Activated naive CD4-positive, alpha-beta T cell treated with anti-CD3 and anti-CD28 coated beads, Interleukin-2, amount 50 U/mL, for 16 hours (primary cell): ENCODE results near the gene DOCK10.

Experiments
- DNase-seq: peaks from one replicate; pipeline ENCODE4 v3.0.0-alpha.2; 2020

DOCK10 gene

DNA sequence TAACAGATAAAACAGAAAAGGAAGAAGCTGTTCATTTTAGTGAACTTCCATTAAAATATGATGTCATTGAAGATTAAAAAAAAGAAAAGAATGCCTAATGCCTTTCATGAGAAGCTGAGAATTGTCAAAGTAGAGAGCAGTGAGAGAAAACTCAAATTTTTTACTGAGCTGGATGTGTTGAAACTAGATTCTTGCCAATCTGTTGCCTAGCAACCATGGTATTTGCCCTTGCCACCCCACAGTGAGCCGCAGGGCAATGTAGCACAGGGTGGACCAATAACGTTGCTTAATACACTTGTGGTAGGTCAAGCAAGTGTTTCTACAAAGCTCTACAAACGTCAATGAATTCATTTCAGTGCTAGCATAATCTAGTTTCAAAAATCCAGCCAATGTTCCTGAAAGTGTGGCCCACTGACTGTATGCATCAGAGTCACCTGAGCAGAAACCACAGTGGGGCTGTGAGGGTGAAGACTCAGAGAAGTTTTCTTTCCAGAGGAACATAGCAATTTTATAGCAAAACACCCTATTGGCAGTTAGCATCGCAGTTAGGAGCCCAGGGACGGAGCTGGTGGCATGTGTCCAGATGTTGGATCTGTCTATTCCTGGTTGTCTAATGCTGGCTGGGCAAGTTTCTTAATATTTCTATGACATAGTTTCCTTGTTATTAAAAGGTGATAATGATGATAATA, 132.2 kb downstream of the DOCK10 start:
- DNase-seq, result no peak

GRCh38 chr2:224908818-224909217, 133.4 kb downstream of the DOCK10 start:
- no peak for DNase-seq

DNA sequence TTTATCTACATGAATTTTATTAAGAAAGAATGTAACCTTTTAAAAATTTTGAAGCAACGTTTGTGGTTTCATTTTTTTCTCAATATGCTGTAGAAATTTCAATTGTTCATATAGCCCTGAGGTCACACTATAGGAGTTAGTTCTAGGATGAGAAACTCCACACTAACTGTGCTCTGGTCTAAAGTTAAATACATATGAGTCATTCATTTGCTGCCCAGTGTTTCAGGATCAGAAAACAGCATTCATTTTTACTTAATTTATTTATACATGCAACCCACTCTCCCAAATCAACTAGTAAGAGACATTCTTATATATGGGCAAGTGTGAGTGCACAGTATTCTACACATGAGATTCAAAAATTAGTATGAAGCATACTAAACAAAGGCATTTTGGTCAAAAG, 137.9 kb downstream of the DOCK10 start:
- no peak for DNase-seq

DNA sequence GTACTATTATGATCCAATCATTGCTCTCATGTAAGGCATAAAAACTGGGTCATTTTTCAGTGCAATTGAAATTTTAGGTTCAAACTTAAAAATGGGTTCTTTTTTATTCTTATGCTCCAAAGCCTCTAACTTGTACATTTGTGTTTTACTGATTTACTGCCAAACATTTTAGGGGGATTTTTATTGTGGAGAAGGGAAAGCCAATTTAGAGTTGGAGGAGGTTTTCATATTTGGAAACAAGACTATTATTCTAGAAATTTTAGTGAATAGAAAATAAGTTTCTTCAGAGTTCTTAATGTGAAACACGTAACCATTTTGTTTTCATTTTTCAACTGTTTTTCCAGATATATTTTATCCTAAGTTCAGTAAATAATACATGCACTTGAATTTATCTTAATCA, 138.6 kb downstream of the DOCK10 start:
- DNase-seq, result no peak

GRCh38 chr2:224901121-224901676, 141.1 kb downstream of the DOCK10 start:
- DNase-seq, result no peak

DNA sequence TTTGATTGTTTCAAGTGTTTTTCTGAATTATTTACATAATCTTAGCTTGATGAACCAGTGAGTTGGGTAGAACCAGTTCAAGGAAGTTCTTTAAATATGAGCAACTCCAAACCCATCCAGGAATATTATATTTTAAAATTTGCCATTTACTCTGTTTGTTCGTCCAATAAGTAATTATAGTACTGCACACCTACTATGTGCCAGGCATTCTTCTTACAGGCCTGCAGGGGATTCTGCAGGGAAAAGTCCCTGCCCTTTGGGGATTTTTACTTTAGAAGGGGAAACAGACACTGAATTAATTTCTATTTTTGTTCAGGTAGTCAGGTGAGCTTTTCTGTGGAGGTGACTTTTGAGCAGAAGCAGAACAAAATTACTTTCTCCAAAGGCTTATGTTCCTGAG, 146.9 kb downstream of the DOCK10 start:
- DNase-seq, result no peak

DNA sequence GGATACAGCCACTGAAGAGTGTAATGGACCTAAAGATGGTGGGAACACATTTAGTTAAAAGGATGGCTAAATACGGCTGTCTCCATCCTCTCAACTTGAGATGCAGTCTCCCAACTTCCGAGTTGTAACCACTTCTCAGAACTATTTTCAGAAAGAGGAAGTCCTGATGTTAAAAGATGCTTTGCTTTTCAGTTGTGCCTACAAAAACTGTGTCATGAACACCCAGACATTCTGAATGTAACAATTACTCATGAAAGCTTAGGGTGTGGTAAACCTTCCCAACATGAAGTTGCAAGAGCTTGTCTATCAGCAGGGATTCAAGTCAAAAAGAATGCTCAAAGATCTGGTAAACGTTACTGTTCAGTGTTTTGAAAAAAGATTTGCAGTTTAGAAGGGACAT, 147.9 kb downstream of the DOCK10 start:
- no peak for DNase-seq

DNA sequence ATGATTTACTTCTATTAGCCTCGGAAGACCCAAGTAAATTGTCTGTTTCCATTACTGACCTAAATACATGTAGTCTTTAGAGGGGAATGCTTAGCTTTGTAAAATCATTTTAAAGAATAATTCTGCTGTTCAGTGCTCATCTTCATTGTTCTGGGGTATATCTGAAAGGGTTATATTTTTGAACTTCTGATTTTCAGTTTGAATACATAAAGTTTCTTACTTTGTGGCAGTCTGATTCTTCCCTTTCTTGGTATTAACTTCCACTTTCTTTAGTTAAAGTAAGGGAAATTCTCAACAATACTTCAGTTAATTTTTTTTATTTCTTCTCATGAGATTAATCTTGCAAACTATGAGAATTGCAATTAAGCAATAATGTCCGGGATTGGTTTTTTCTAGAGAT, 148.4 kb downstream of the DOCK10 start:
- no peak for DNase-seq

GRCh38 chr2:224892574-224893204, 149.6 kb downstream of the DOCK10 start:
- DNase-seq, result no peak

GRCh38 chr2:224890372-224890771, 151.9 kb downstream of the DOCK10 start:
- no peak for DNase-seq

DNA sequence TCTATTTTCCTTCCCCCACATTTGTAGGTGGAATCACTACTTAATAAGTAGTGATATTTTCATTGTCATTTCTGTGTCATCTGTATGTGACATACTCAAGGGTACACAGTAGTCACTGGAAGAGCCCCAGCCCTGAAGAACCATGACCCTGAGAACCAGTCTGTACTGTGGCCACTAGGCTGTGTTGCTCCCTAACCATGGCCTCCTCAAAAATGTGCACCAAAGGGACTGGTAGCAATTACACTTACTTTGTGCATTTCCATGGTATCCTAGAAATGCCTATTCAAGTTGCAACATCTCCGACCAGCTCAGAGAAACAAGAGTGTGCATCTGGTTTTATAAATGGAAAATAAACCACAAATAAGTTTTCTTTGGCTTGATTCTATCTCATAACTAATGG, 155.1 kb downstream of the DOCK10 start:
- DNase-seq, result no peak

DNA sequence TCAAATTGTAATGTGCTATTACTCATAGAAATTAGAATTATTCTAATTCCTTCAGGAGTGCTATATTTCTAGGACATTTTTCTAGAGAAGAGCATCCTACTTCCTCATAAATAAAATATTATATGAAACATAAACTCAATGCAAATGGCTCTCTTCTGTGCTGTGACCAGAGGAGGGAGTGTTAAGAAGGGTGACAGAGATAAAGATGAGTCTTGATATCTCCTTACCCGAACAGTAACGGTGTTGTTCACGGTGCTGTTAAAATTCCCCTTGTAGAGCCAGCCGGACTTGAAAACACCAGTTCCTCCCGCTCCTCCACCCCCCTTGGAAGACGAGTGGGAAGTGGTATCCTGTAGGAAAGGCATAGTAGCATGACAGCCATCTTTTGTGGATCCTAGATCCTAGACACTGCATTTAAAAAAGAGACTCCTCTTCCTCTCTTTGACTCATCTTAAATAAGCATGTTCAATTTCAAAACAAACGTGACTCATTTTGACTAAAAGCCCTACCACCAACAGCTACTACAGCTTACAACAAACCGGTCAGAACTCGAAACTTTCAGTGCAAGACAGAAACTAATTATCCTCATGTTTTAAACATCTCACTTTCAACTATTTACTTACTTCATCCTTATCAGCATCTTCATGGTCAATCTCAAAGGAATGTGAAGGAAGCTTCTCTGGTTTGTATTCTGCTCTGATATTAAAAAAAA, 156.3 kb downstream of the DOCK10 start:
- no peak for DNase-seq

DNA sequence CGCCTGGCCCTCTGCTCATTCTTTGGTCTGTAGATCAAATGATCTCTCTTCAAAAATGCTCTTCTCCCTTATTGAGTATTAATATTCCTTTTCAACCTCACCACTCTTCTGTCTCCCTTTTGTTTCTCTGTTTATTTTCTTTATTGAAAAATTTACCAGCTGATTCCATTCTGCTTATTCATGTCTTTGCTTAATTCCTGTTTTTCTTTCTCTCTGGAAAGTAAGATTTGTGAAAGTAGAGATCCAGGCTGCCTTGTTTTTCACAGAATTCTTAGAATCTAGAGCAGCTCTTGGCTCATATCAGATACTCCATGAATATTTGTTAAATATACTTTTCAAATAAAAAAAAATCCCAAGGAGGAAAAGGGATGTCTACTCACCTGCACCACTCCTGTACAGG, 157.0 kb downstream of the DOCK10 start:
- DNase-seq, result no peak

GRCh38 chr2:224884188-224884587, 158.1 kb downstream of the DOCK10 start:
- no peak for DNase-seq

DNA sequence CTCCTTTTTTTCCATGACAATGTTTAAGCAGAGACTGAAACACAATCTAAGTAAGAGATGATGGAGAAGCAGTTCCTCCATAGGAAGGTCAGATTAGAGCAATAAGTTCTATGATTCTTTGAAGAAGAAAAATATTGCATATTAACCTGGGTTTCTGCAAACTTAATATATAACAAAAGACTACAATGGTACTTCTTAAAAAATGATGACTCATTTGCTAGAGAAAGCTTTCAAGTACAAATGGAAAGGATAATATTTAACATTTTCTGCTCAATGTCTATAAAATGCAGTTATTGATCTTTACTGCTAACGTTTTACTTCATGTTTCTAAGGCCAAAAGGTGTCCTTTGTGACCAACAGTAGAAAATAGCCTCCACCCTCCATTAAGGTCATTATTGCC, 158.6 kb downstream of the DOCK10 start:
- no peak for DNase-seq

- DNase-seq, result no peak
Measured at GRCh38 chr2:224883172-224883516, 159.1 kb downstream of the DOCK10 start.

DNA sequence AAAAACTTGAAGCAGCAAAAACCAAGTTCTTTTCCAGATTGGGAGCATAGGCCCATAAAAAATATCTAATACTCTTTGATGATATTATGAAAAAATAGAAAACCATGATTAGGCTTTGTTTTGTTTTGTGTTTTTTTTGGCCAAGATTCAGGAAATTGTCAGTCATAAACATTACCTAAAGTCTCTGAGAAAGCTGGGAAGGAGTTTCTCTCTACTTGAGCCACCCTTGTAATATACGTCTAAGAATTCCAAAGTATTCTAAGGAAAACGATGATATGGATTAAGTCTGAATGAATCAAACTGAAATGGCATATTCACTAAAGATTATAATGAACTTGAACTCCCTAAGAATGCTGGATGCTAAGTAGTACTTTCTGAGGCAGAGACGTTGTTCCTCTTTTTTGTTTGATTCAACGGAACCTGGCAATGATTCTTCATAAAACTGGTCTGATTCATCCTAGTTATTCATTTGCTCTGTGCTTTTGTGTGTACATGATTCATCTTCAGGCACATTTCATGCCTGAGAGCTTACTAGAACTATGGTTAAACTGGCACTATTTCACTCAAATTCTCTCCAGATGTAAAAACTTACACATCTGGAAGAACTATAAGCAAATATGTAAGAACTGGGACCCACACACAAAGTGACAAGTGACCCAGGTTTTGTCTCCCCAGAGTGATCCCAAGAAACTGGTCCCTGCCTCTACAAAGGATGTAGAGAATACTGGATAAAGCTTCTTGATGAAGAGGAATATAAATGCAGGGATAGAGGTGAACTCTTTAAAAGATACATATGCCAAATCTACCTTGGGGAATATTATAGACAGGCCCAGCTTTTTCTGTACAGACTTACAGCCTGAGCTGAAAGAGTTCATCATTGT, 159.7 kb downstream of the DOCK10 start:
- no peak for DNase-seq

GRCh38 chr2:224881846-224882245, 160.4 kb downstream of the DOCK10 start:
- DNase-seq, result no peak

GRCh38 chr2:224876522-224876921, 165.7 kb downstream of the DOCK10 start:
- DNase-seq, result no peak

DNA sequence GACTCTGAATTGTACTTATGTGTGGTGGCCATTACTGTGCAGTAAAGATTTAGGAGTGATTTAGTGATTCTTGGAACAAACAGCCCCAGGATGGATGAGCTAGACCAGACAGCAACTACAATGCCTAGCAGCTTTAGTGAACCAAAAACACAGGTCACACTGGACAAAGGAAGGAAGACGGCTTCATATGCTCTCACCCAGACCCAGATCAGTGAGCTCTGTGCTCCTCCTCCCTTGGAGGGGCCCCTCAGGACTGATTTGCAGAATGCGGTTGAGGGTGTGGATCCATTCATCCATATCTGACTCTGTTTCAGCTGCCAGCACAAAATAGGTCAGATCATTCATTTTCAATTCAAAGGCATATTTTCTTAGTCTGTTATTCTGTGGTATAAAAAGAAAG, 166.4 kb downstream of the DOCK10 start:
- DNase-seq, result no peak

- DNase-seq, result no peak
Measured at GRCh38 chr2:224875153-224875552, 167.1 kb downstream of the DOCK10 start.

DNA sequence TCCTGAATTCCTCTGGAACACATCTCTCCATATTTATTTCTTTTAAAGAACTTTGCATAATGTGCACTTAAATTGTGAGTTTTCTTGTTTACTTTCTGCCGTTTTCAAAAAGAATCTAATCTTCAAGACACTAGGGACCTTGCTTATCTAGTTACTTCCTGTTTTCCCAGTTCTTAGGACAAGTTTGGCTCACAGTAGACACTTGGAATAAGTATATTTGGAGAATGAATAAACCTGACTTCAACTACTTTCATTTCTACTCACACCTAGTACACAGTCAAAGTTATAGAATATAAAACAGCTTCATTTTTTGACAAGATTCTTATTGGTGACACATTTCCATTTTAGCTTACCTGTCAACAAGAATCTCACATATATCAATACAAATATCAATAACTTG, 170.5 kb downstream of the DOCK10 start:
- DNase-seq, result no peak

- DNase-seq, result no peak
Measured at GRCh38 chr2:224870341-224870740, 171.9 kb downstream of the DOCK10 start.
